HepG2 (cell line): ENCODE data around the gene IGF2BP3. TPM values are rescaled to one million over a fixed set of nuclear protein-coding genes. Genes with fewer than 3 reads are reported as not detected.

ENCODE experiments used
- ATAC-seq: fragments of 200-7000 bp; cut with Tn5 transposase; 3 replicates; pipeline ENCODE4 v1.9.1; 2020; ENCODE audit warnings: mild to moderate bottlenecking, moderate library complexity
- BruUV-seq: library from RNA; stranded (reverse); fragments of 400-500 nt; replicated peaks from 2 replicates; lab custom pipeline; 2021; lab: Mats Ljungman, UMichigan
- CTCF ChIA-PET: fragments of 300-600 bp; formaldehyde crosslinking; extraction: SDS; loops from one replicate; lab custom pipeline; 2021; ENCODE audit warnings: low total read pairs, inconsistent platforms, low intra/inter-chr PET ratio; lab: Yijun Ruan, JAX
- POLR2A ChIA-PET: fragments of 350-600 bp; sonication (Branson Sonifier 250); formaldehyde crosslinking; loops from one replicate; lab custom pipeline; 2020; ENCODE audit warnings: antibody characterized with exemption, inconsistent platforms; lab: Yijun Ruan, JAX
- DNase-seq: peaks from one replicate; pipeline ENCODE4 v3.0.0-alpha.2; 2015; ENCODE audit warnings: low spot score
- FAIRE-seq: peaks from 3 replicates; lab custom pipeline; 2011; peaks lifted over from hg19 to GRCh38; lab: Jason Lieb, UNC
- H2AFZ ChIP-seq: one replicate; pipeline ENCODE4 v1.6.1; 2011; ENCODE audit warnings: low read length, inconsistent platforms
- H3K27ac ChIP-seq: fragments of 300-600 bp; 3 replicates; pipeline ENCODE4 v1.8.0; 2011; ENCODE audit warnings: mixed run types, mild to moderate bottlenecking, mixed read lengths, low read length, inconsistent platforms; ENCODE audit not compliant: insufficient read depth; ENCODE audit errors: extremely low read length
- H3K27me3 ChIP-seq, 2 experiments: fragments of 200-600 bp in 1 of 2; 2 replicates in 1 of 2; 3 replicates in 1 of 2; pipeline versions ENCODE4 v1.6.0 to v1.8.0; 2011; ENCODE audit warnings: low read length in 2 of 2, mild to moderate bottlenecking in 2 of 2, moderate library complexity in 2 of 2, inconsistent platforms in 1 of 2; ENCODE audit not compliant: insufficient read depth in 2 of 2, control insufficient read depth in 1 of 2
- H3K36me3 ChIP-seq, 2 experiments: fragments of 200-600 bp in 1 of 2; replicated peaks in 1 of 2; 2 replicates in 1 of 2; 3 replicates in 1 of 2; pipeline versions ENCODE4 v1.5.1 to v1.8.0; 2011; ENCODE audit warnings: low read length in 2 of 2, inconsistent platforms in 1 of 2; ENCODE audit not compliant: insufficient read depth in 2 of 2, control insufficient read depth in 1 of 2
- H3K4me1 ChIP-seq: 2 replicates; pipeline ENCODE4 v1.5.1; 2012; ENCODE audit warnings: low read length, inconsistent platforms; ENCODE audit not compliant: insufficient read depth
- H3K4me2 ChIP-seq: 2 replicates; pipeline ENCODE4 v1.6.0; 2011; ENCODE audit warnings: low read depth, low read length, inconsistent platforms
- H3K4me3 ChIP-seq, 3 experiments: fragments of 200-600 bp in 1 of 3; sonication (generic), shearing (Covaris generic) in 1 of 3; replicated peaks in 1 of 3; 2 replicates each; pipeline ENCODE4 v1.5.1; 2011 to 2016; ENCODE audit warnings: low read length in 3 of 3, inconsistent platforms in 2 of 3, low read depth in 2 of 3, mild to moderate bottlenecking in 2 of 3, control low read depth in 1 of 3, mixed read lengths in 1 of 3; ENCODE audit not compliant: insufficient read depth in 1 of 3
- H3K79me2 ChIP-seq: one replicate; pipeline ENCODE4 v1.6.1; 2011; ENCODE audit warnings: low read length, inconsistent platforms; ENCODE audit not compliant: insufficient read depth
- H3K9ac ChIP-seq: 2 replicates; pipeline ENCODE4 v1.6.0; 2011; ENCODE audit warnings: mild to moderate bottlenecking, low read depth, low read length, inconsistent platforms; ENCODE audit not compliant: insufficient read depth
- H3K9me3 ChIP-seq: 2 replicates; pipeline ENCODE4 v1.5.1; 2012; ENCODE audit warnings: mild to moderate bottlenecking, low read length
- H4K20me1 ChIP-seq: 2 replicates; pipeline ENCODE4 v1.6.0; 2011; ENCODE audit warnings: inconsistent platforms, mild to moderate bottlenecking, low read length, moderate library complexity; ENCODE audit not compliant: insufficient read depth
- ISX ChIP-seq: sonication (generic); formaldehyde crosslinking; conservative IDR thresholded peaks from 2 replicates; pipeline ENCODE4 v1.5.0; 2020; ENCODE audit warnings: missing genetic modification reagents
- KDM4B ChIP-seq: sonication (generic); formaldehyde crosslinking; IDR thresholded peaks from 2 replicates; pipeline ENCODE4 v1.4.0; 2020; ENCODE audit warnings: missing genetic modification reagents
- RAD51 ChIP-seq: fragments of 450-650 bp; IDR thresholded peaks from 2 replicates; pipeline ENCODE4 v1.6.1; 2016; ENCODE audit warnings: borderline replicate concordance
- SIN3B ChIP-seq: fragments of 150-350 bp; IDR thresholded peaks from 2 replicates; pipeline ENCODE4 v1.6.1; 2014; ENCODE audit warnings: low read length
- TBX3 ChIP-seq: fragments of 450-650 bp; IDR thresholded peaks from 2 replicates; pipeline ENCODE4 v1.6.1; 2017; ENCODE audit warnings: antibody characterized with exemption, mild to moderate bottlenecking, inconsistent platforms, borderline replicate concordance
- ZFAT ChIP-seq: sonication (generic); formaldehyde crosslinking; conservative IDR thresholded peaks from 2 replicates; pipeline ENCODE4 v1.8.1; 2023; ENCODE audit warnings: missing genetic modification reagents, inconsistent platforms
- ZKSCAN5 ChIP-seq: sonication (generic); formaldehyde crosslinking; IDR thresholded peaks from 2 replicates; pipeline ENCODE4 v1.5.1; 2020; ENCODE audit warnings: mild to moderate bottlenecking, missing genetic modification reagents
- ZNF10 ChIP-seq: sonication (generic); formaldehyde crosslinking; IDR thresholded peaks from 2 replicates; pipeline ENCODE4 v1.4.0; 2020; ENCODE audit warnings: mild to moderate bottlenecking, low read depth, missing genetic modification reagents, borderline replicate concordance
- ZNF431 ChIP-seq: sonication (generic); formaldehyde crosslinking; IDR thresholded peaks from 2 replicates; pipeline ENCODE4 v1.9.0; 2022; ENCODE audit warnings: missing genetic modification reagents, low read depth, mild to moderate bottlenecking, borderline replicate concordance
- ZNF547 ChIP-seq: sonication (generic); formaldehyde crosslinking; IDR thresholded peaks from 2 replicates; pipeline ENCODE4 v1.5.1; 2020; ENCODE audit warnings: mild to moderate bottlenecking, missing genetic modification reagents
- WGBS: methylation state at CpG from one replicate; pipeline ENCODE4 v1.1.6; 2017; ENCODE audit warnings: low lambda C conversion rate; 5-methylcytosine and 5-hydroxymethylcytosine counted together
- in situ Hi-C: cut with HindIII; loops from 2 replicates; pipeline ENCODE4 v1.10.0; 2017; ENCODE audit warnings: low pct_unique_long_range_greater_than_20kb; ENCODE audit not compliant: extremely low pct_ligation_motif_present
- intact Hi-C: fragments of 100-400 bp; cut with micrococcal nuclease; formaldehyde crosslinking; loops from one replicate; pipeline ENCODE4 v1.10.0; 2022; ENCODE audit not compliant: unreplicated experiment
- polyA plus RNA-seq, 8 experiments: library from polyadenylated mRNA; depleted of rRNA in 3 of 8; stranded (reverse) in 7 of 8; unstranded in 1 of 8; fragments of >200 nt; fragmentation: Illumina TruSeq in 4 of 8; extraction: Trizol in 4 of 8; gene quantifications; 2 replicates each; pipeline versions ENCODE4 v1.2.1 to v1.2.3, GENCODE V29; 2011 to 2016; ENCODE audit warnings: low read depth in 4 of 8, missing spikeins in 1 of 8, mixed read lengths in 1 of 8; ENCODE audit not compliant: insufficient read depth in 1 of 8
- total RNA-seq, 5 experiments: library from RNA; depleted of rRNA; stranded (reverse); fragments of >200 nt; fragmentation: Illumina TruSeq; extraction: Trizol; gene quantifications; 2 replicates each; pipeline ENCODE4 v1.2.3, GENCODE V29; 2016; ENCODE audit warnings: low read depth in 1 of 5
- TF ChIP-seq, protein P1 (sequence below): IDR thresholded peaks from 2 replicates; pipeline ENCODE4 v1.6.1; 2016; ENCODE audit warnings: low read depth

The IGF2BP3 gene
- total and polyA plus RNA-seq, 2 of the 13 experiments (the other 11 are each of a cell fraction or from before 2014, with no cell fraction given) = 37.7 to 39.5 TPM

- peaks cover 3 to 34% of the 10 kb centered on the region in 2 experiments; a peak in 4 of 5 replicates for H3K36me3 ChIP-seq
- no peak overlapping the region for H2AFZ ChIP-seq
- no peaks in the 10 kb centered on the region; the same call in 1 of the 2 replicates for H4K20me1 ChIP-seq
- H3K79me2 ChIP-seq = peaks cover 44% of the 10 kb centered on the region
- WGBS = 90% methylated on average over 4 of the region's 4 CpGs
- FAIRE-seq = no peak
- no peaks in the 10 kb centered on the region for H3K9me3 ChIP-seq
- ATAC-seq = no peak; the same call in 2 of the 3 replicates
- H3K27ac ChIP-seq = no peak overlapping the region
- no peak overlapping the region for H3K4me2 ChIP-seq
- TF ChIP-seq ZFAT = no peak
- no peak for TF ChIP-seq SIN3B
- no peak for TF ChIP-seq KDM4B
- no peak for TF ChIP-seq TBX3
- no peak for TF ChIP-seq ZKSCAN5
- no peak for TF ChIP-seq ZNF431 (CRISPR knock-in tag)
- no peak for TF ChIP-seq ZNF547 (CRISPR knock-in tag)
- no peak for TF ChIP-seq RAD51
- TF ChIP-seq ZNF10 (CRISPR knock-in tag) = no peak
- TF ChIP-seq, protein P1, sequence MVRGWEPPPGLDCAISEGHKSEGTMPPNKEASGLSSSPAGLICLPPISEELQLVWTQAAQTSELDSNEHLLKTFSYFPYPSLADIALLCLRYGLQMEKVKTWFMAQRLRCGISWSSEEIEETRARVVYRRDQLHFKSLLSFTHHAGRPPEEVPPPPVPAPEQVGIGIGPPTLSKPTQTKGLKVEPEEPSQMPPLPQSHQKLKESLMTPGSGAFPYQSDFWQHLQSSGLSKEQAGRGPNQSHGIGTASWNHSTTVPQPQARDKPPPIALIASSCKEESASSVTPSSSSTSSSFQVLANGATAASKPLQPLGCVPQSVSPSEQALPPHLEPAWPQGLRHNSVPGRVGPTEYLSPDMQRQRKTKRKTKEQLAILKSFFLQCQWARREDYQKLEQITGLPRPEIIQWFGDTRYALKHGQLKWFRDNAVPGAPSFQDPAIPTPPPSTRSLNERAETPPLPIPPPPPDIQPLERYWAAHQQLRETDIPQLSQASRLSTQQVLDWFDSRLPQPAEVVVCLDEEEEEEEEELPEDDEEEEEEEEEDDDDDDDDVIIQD (CRISPR knock-in tag) = no peak
- no peak for TF ChIP-seq ISX (CRISPR knock-in tag)
- TF ChIP-seq, all 625 proteins: peak for 0
- H3K4me3 ChIP-seq = no peak overlapping the region
- no peak overlapping the region for H3K9ac ChIP-seq
- in situ Hi-C loops (no loop called here), intact Hi-C loops (no loop called here)
- POLR2A ChIA-PET = no interaction called here
- no peak for DNase-seq
- CTCF ChIA-PET = no interaction called here
- H3K27me3 ChIP-seq = no peaks in the 10 kb centered on the region
- no TSS peak for BruUV-seq
- H3K4me1 ChIP-seq = peaks cover 11% of the 10 kb centered on the region; the same call in 1 of the 2 replicates
Observed at GRCh38 chr7:23369100-23369499, 101.2 kb downstream of the IGF2BP3 start.
